H1 (cell line): Measurements from ENCODE around the gene CCDC197. TPM values are rescaled to one million over a fixed set of nuclear protein-coding genes. Genes with fewer than 3 reads are reported as not detected.

Experiments used
- CTCF ChIA-PET: fragments of 300-600 bp; sonication (Branson Sonifier 250); formaldehyde crosslinking; loops from one replicate; lab custom pipeline; 2021; ENCODE audit not compliant: partially characterized antibody; lab: Charles Lee
- POLR2A ChIA-PET: fragments of 300-600 bp; sonication (Branson Sonifier 250); formaldehyde crosslinking; loops from one replicate; lab custom pipeline; 2021; ENCODE audit warnings: inconsistent platforms; ENCODE audit not compliant: partially characterized antibody; lab: Charles Lee
- DNase-seq, 2 experiments: peaks; one replicate each; pipeline versions ENCODE4 v3.0.0 to v3.0.0-alpha.2; 2010 to 2022; ENCODE audit warnings: low spot score in 2 of 2, low read depth in 1 of 2, mixed read lengths in 1 of 2
- FAIRE-seq: peaks from 2 replicates; lab custom pipeline; 2011; peaks lifted over from hg19 to GRCh38; lab: Jason Lieb, UNC
- H2AFZ ChIP-seq: 2 replicates; pipeline ENCODE4 v1.8.1; 2012; ENCODE audit warnings: low read length, inconsistent platforms
- H2AK5ac ChIP-seq: 2 replicates; pipeline ENCODE4 v1.6.1; 2013; ENCODE audit warnings: low read depth, low read length
- H2BK120ac ChIP-seq: replicated peaks from 2 replicates; pipeline ENCODE3; 2013; ENCODE audit warnings: low read depth, low read length, inconsistent platforms
- H2BK12ac ChIP-seq: 2 replicates; pipeline ENCODE4 v1.6.1; 2013; ENCODE audit warnings: low read depth, low read length
- H2BK15ac ChIP-seq: 2 replicates; pipeline ENCODE4 v1.6.1; 2013; ENCODE audit warnings: low read length
- H2BK20ac ChIP-seq: 2 replicates; pipeline ENCODE4 v1.6.1; 2013; ENCODE audit warnings: low read length
- H2BK5ac ChIP-seq: 2 replicates; pipeline ENCODE4 v1.6.1; 2013; ENCODE audit warnings: low read depth, low read length
- H3K14ac ChIP-seq: 2 replicates; pipeline ENCODE4 v1.6.1; 2013; ENCODE audit warnings: inconsistent platforms; ENCODE audit not compliant: insufficient read length
- H3K18ac ChIP-seq: 2 replicates; pipeline ENCODE4 v1.6.1; 2013; ENCODE audit warnings: low read length; ENCODE audit errors: extremely low read depth
- H3K23ac ChIP-seq: 2 replicates; pipeline ENCODE4 v1.6.1; 2013; ENCODE audit warnings: inconsistent platforms; ENCODE audit not compliant: insufficient read length
- H3K23me2 ChIP-seq: 2 replicates; pipeline ENCODE4 v1.6.1; 2013; ENCODE audit warnings: low read depth, low read length
- H3K27ac ChIP-seq: 2 replicates; pipeline ENCODE4 v1.6.1; 2011; ENCODE audit warnings: low read depth, low read length, inconsistent platforms
- H3K27me3 ChIP-seq, 4 experiments: replicated peaks in 1 of 4; 1 replicate in 1 of 4; 2 replicates in 3 of 4; pipeline versions ENCODE4 v1.6.1 to v1.8.1; 2011 to 2013; ENCODE audit warnings: low read length in 3 of 4, mild to moderate bottlenecking in 3 of 4, inconsistent platforms in 2 of 4, mixed read lengths in 2 of 4, moderate library complexity in 1 of 4; ENCODE audit not compliant: control insufficient read depth in 3 of 4, insufficient read depth in 3 of 4; ENCODE audit errors: extremely low read depth in 1 of 4
- H3K36me3 ChIP-seq, 4 experiments: 2 replicates each; pipeline versions ENCODE4 v1.6.1 to v1.8.1; 2011 to 2013; ENCODE audit warnings: mild to moderate bottlenecking in 4 of 4, low read length in 3 of 4, moderate library complexity in 2 of 4, control low read depth in 1 of 4, inconsistent platforms in 1 of 4; ENCODE audit not compliant: insufficient read depth in 4 of 4, control insufficient read depth in 2 of 4
- H3K4ac ChIP-seq: replicated peaks from 2 replicates; pipeline ENCODE3; 2013; ENCODE audit warnings: low read length, low read depth, mixed read lengths, inconsistent platforms; ENCODE audit not compliant: insufficient read length
- H3K4me1 ChIP-seq, 4 experiments: replicated peaks in 1 of 4; 1 replicate in 1 of 4; 2 replicates in 3 of 4; pipeline versions ENCODE4 v1.6.1 to v1.8.1; 2011 to 2013; ENCODE audit warnings: low read length in 3 of 4, inconsistent platforms in 2 of 4, mixed read lengths in 1 of 4; ENCODE audit not compliant: insufficient read depth in 4 of 4, control insufficient read depth in 3 of 4
- H3K4me2 ChIP-seq, 2 experiments: 2 replicates each; pipeline versions ENCODE4 v1.6.1 to v1.8.1; 2011 to 2013; ENCODE audit warnings: low read depth in 2 of 2, low read length in 2 of 2, control low read depth in 1 of 2, inconsistent platforms in 1 of 2, mild to moderate bottlenecking in 1 of 2; ENCODE audit not compliant: insufficient read depth in 1 of 2
- H3K4me3 ChIP-seq, 4 experiments: fragments of 200-600, 300-600 bp in 1 of 4; sonication (generic), shearing (Covaris generic), sonication (Bioruptor Twin) in 1 of 4; 2 replicates each; pipeline versions ENCODE4 v1.5.1 to v1.8.1; 2011 to 2016; ENCODE audit warnings: low read length in 4 of 4, low read depth in 3 of 4, control low read depth in 2 of 4, inconsistent platforms in 2 of 4, mild to moderate bottlenecking in 2 of 4, mixed read lengths in 1 of 4, moderate library complexity in 1 of 4; ENCODE audit not compliant: insufficient read depth in 2 of 4; ENCODE audit errors: extremely low read depth in 1 of 4
- H3K56ac ChIP-seq: replicated peaks from 2 replicates; pipeline ENCODE3; 2013; ENCODE audit warnings: low read depth, mild to moderate bottlenecking, mixed read lengths, low read length, inconsistent platforms; ENCODE audit not compliant: insufficient read length
- H3K79me1 ChIP-seq: 2 replicates; pipeline ENCODE4 v1.6.1; 2013; ENCODE audit warnings: low read depth, low read length, control low read depth
- H3K79me2 ChIP-seq, 2 experiments: 2 replicates each; pipeline versions ENCODE4 v1.6.1 to v1.8.1; 2012 to 2013; ENCODE audit warnings: low read length in 2 of 2, mild to moderate bottlenecking in 2 of 2, inconsistent platforms in 1 of 2; ENCODE audit not compliant: insufficient read depth in 2 of 2, control insufficient read depth in 1 of 2
- H3K9ac ChIP-seq, 4 experiments: replicated peaks in 1 of 4; 1 replicate in 1 of 4; 2 replicates in 3 of 4; pipeline versions ENCODE4 v1.6.1 to v1.8.1; 2011 to 2013; ENCODE audit warnings: low read depth in 3 of 4, low read length in 3 of 4, control low read depth in 2 of 4, mild to moderate bottlenecking in 2 of 4, moderate library complexity in 2 of 4, inconsistent platforms in 1 of 4; ENCODE audit errors: extremely low read depth in 1 of 4
- H3K9me3 ChIP-seq, 2 experiments: 2 replicates each; pipeline versions ENCODE4 v1.6.1 to v1.8.1; 2012 to 2013; ENCODE audit warnings: mild to moderate bottlenecking in 2 of 2, moderate library complexity in 2 of 2, control low read depth in 1 of 2, inconsistent platforms in 1 of 2, low read depth in 1 of 2, low read length in 1 of 2, mixed read lengths in 1 of 2; ENCODE audit not compliant: insufficient read depth in 2 of 2
- H4K20me1 ChIP-seq, 2 experiments: replicated peaks in 1 of 2; 2 replicates each; pipeline versions ENCODE3 to v1.8.1; 2011 to 2013; ENCODE audit warnings: inconsistent platforms in 2 of 2, low read length in 2 of 2, mild to moderate bottlenecking in 1 of 2; ENCODE audit not compliant: insufficient read depth in 2 of 2, control insufficient read depth in 1 of 2
- H4K5ac ChIP-seq: 2 replicates; pipeline ENCODE4 v1.6.1; 2013; ENCODE audit warnings: low read length, low read depth, mixed read lengths, inconsistent platforms; ENCODE audit not compliant: insufficient read length
- H4K8ac ChIP-seq: 2 replicates; pipeline ENCODE4 v1.8.0; 2013; ENCODE audit warnings: mild to moderate bottlenecking, moderate library complexity, low read length, inconsistent platforms; ENCODE audit not compliant: insufficient read depth; ENCODE audit errors: extremely low read depth
- H4K91ac ChIP-seq: replicated peaks from 2 replicates; pipeline ENCODE3; 2013; ENCODE audit warnings: low read length, mixed read lengths, inconsistent platforms; ENCODE audit not compliant: insufficient read length
- CEBPB ChIP-seq: IDR thresholded peaks from 2 replicates; pipeline ENCODE4 v1.6.1; 2012; ENCODE audit warnings: low read depth, low read length
- EGR1 ChIP-seq: IDR thresholded peaks from 2 replicates; pipeline ENCODE4 v1.6.1; 2011; ENCODE audit warnings: low read depth, low read length, borderline replicate concordance
- GTF2F1 ChIP-seq: IDR thresholded peaks from 2 replicates; pipeline ENCODE4 v1.6.1; 2012; ENCODE audit warnings: low read depth, low read length, improper control_type of control experiment, borderline replicate concordance
- SAP30 ChIP-seq: fragments of 300-600 bp; sonication (generic); IDR thresholded peaks from 2 replicates; pipeline ENCODE4 v1.7.1; 2012; ENCODE audit warnings: low read length, moderate library complexity, mild to moderate bottlenecking, inconsistent platforms; ENCODE audit not compliant: insufficient read depth, insufficient replicate concordance
- SIN3A ChIP-seq, 2 experiments: IDR thresholded peaks in 1 of 2; conservative IDR thresholded peaks in 1 of 2; 2 replicates each; pipeline ENCODE4 v1.6.1; 2011 to 2012; ENCODE audit warnings: low read length in 2 of 2, improper control_type of control experiment in 1 of 2, low read depth in 1 of 2, mild to moderate bottlenecking in 1 of 2
- SP4 ChIP-seq: IDR thresholded peaks from 2 replicates; pipeline ENCODE4 v1.6.1; 2012; ENCODE audit warnings: low read length, inconsistent platforms
- WGBS, 2 experiments: shearing (Covaris generic) in 1 of 2; methylation state at CpG; one replicate each; pipeline versions ENCODE4 v1.1.6 to v1.1.7; 2013 to 2015; ENCODE audit warnings: low lambda C conversion rate in 2 of 2, mixed read lengths in 2 of 2, inconsistent platforms in 1 of 2, low coverage in 1 of 2, missing lambda C conversion rate in 1 of 2; ENCODE audit not compliant: insufficient replicate concordance in 2 of 2, insufficient coverage in 1 of 2, insufficient read length in 1 of 2; ENCODE audit errors: extremely low coverage in 1 of 2, missing lambda C conversion rate in 1 of 2; 5-methylcytosine and 5-hydroxymethylcytosine counted together
- polyA plus RNA-seq, 7 experiments: library from polyadenylated mRNA; depleted of rRNA in 3 of 7; stranded (reverse) in 5 of 7; unstranded in 2 of 7; fragments of >200 nt in 5 of 7; fragments of 200-250 nt in 2 of 7; gene quantifications; 1 replicate in 5 of 7; 2 replicates in 1 of 7; 4 replicates in 1 of 7; pipeline versions ENCODE4 v1.2.1 to v1.2.3, GENCODE V29; 2011 to 2013; ENCODE audit warnings: missing spikeins in 2 of 7, mixed read lengths in 2 of 7
- total RNA-seq: library from RNA; stranded (reverse); fragmentation: NEBNext Ultra II Directional; extraction: Animal tissue kit (Norgen Biotek cat#: 25700); gene quantifications from 2 replicates; pipeline ENCODE4 v1.2.1, GENCODE V29; 2021

The CCDC197 gene
- total and polyA plus RNA-seq, 2 of the 8 experiments (the other 6 are each of a cell fraction or from before 2014, with no cell fraction given): not detected

- POLR2A ChIA-PET: interaction anchor here (1.4 kb wide), 1 partner anchor 9 kb away, joined by 4 read pairs; no protein-coding TSS in a partner anchor
- Histone ChIP-seq H4K91ac (no peak overlapping the region), H3K79me1 (peaks cover 3% of the 10 kb centered on the region), H3K79me2 (no peaks in the 10 kb centered on the region), H2BK120ac (no peak overlapping the region), H2BK12ac (no peak overlapping the region), H3K23ac (no peak overlapping the region), H3K4me1 (peaks cover 0 to 6% (median 3%) of the 10 kb centered on the region in 4 experiments; a peak in 2 of 7 replicates), H3K4me3 (no peak overlapping the region), H3K27me3 (peaks cover 0 to 3% (median 3%) of the 10 kb centered on the region in 4 experiments; a peak in 2 of 7 replicates), H2AFZ (no peak overlapping the region), H2AK5ac (no peak overlapping the region), H3K4me2 (no peak overlapping the region), H3K23me2 (peaks cover 5% of the 10 kb centered on the region; the same call in 1 of the 2 replicates), H3K9ac (no peak overlapping the region), H2BK15ac (no peak overlapping the region), H3K18ac (no peak overlapping the region; the same call in 1 of the 2 replicates), H3K36me3 (no peaks in the 10 kb centered on the region), H3K14ac (no peak overlapping the region), H3K4ac (no peak overlapping the region), H4K20me1 (no peaks in the 10 kb centered on the region), H2BK5ac (no peak overlapping the region), H3K56ac (no peak overlapping the region), H3K27ac (no peak overlapping the region), H4K5ac (no peak overlapping the region), H3K9me3 (no peaks in the 10 kb centered on the region), H4K8ac (no peak overlapping the region), H2BK20ac (no peak overlapping the region)
- WGBS, 2 experiments: 91% methylated on average over 4 of the region's 4 CpGs; no CpG with 5 or more reads in 1 of the 2 experiments
- FAIRE-seq (no peak), DNase-seq (no peak)
- TF ChIP-seq SIN3A (conservative IDR thresholded peaks at IDR 0.05 in 1 of 2, IDR thresholded peaks at IDR 0.05 in 1 of 2; ENCODE audit: low read depth in 1 of 2, low read length in 2 of 2) (no peak), EGR1 (no peak), GTF2F1 (no peak), CEBPB (no peak), SAP30 (no peak), SP4 (no peak)
- CTCF ChIA-PET: interaction anchor here (0.7 to 3.9 kb wide), 12 partner anchors 8 to 114 kb away, joined by 3 to 23 read pairs (median 3); partner anchors contain the start of gene CCDC197
Observed at GRCh38 chr14:94028450-94028826, 31.3 kb downstream of the CCDC197 start.
